Stimulated activated CD4-positive, alpha-beta T cell treated with anti-CD3 and anti-CD28 coated beads, TNF-alpha, amount 100 ng/mL, for 1 hour (primary cell): Measurements from ENCODE around the gene REXO5.
"Not testable (repeated sequence)": the region's sequence is repeated elsewhere in the genome, so short reads cannot be mapped to it uniquely, and the experiment has no call there.

Experiments
- DNase-seq, 3 donors: peaks; one replicate each; pipeline ENCODE4 v3.0.0-alpha.2; 2020; ENCODE audit warnings: low read depth in 3 of 3, low spot score in 1 of 3

Gene REXO5

GRCh38 chr16:20801278-20801677, 5.0 kb upstream of the REXO5 start:
- DNase-seq, result no peak

- DNase-seq, result no peak
Observed at GRCh38 chr16:20803192-20803560, 3.2 kb upstream of the REXO5 start.

DNA sequence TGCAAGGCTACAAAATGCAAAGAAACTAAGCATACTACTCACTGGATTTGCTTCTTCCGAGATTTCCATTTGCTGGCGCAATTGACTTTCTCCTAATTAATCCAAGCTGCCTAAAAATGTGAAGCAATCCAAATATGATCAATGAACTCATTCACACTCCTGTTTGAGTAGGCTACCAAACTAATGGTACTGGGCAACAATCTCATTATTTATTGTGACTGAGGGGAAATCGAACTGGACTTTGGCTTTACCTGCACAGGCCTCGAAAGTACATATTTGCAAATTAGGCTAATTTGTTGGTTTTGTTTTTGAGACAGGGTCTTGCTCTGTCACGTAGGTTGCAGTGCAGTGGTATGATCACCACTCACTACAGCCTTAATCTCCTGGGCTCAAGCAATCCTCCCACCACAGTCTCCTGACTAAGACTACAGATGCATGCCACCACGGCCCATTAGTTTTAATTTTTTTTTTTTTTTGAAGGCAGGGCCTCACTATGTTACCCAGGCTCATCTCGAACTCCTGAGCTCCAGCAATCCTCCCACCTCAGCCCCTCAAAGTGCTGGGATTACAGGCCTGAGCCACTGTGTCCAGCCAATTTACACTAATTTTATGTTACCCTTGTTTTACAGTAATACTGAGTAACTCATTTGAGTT, 2.6 kb upstream of the REXO5 start:
- DNase-seq, result no peak

DNA sequence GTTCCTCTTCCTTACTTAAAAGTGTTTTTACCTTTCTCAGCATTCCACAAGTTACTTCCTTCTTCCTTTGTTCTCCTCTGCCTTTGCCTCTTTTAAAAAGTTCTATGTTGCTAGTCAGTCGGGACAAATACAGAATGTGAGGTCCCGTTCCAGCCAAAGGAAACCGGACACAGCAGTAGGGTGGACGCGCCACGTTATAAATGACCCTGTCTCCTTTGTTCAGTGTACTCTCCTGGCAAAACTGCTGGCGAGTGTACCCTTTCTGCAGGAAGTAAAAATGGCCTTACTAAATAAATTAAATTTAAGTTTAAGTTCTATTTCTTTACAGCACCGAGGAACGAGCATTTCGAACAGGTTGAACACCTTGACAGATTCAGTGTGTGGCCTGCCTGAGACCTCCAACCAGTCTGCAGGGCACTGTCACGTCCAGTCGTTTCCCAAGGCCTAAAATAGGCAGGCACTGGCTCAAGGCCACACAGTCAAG, 601 bp upstream of the REXO5 start:
- not testable (repeated sequence) for DNase-seq

GRCh38 chr16:20807862-20808261, 1.5 kb downstream of the REXO5 start:
- no peak for DNase-seq

DNA sequence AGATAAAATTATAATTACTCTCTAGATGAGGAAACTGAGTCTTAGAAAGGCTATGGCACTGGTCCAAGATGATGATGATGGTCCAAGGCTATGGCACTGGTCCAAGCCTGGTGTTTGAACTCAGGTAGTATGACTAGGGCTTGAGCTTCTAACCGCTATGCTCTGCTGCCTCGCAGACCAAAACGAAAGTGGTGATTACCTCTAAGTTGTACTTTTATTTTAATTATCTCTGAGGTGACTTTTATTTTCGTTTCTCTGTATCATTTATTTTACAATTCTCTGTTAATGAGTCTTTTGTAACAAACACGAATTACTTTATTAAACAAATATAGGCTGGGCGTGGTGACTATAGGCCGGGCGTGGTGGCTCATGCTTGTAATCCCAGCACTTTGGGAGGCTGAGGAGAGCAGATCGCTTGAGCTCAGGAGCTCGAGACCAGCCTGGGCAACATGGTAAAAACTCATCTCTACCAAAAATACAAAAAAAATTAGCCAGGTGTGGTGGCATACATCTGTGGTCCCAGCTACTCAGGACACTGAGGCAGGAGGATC, 5.6 kb downstream of the REXO5 start:
- no peak for DNase-seq

DNA sequence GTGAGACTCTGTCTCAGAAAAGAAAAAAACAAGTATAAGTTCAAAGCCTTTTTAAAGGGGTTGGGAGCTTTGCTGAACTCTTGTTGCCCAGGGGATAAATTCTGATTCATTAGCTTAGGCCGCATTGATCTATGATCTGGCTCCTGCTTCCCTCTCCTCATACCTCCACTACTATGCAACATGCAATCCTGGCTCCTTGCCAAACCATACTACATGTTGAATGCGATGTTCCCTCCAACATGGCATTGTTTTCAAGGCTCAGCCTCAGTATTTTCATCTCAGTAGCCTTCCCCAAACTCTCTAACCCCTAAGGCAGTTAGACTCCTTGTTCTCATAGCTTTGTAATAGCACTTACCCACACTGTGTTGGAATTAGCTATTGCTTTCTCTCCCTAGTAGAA, 6.2 kb downstream of the REXO5 start:
- DNase-seq, result no peak

- DNase-seq, result no peak
Observed at GRCh38 chr16:20814784-20815183, 8.5 kb downstream of the REXO5 start.

DNA sequence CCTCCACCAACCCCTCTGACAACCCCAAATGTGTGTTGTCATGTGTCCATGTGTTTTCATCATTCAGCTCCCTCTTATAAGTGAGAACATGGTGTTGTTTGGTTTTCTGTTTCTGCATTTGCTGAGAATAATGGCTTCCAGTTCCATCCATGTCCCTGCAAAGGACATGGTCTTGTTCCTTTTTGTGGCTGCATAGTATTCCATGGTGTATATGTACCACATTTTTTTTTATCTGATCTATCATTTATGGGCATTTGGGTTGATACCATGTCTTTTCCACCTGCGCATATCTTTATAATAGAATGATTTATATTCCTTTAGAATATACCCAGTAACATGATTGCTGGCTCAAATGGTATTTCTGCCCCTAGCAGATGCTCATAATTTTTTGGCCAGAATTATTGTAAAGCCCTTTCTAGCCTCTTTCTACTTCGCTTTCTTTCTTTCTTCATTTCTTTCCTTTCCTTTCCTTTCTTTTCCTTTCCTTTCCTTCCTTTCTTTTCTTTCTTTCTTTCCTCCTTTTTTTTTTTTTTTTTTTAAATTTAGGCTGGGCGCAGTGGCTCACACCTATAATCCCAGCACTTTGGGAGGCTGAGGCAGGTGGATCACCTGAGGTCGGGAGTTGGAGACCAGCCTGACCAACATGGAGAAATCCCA, 12.7 kb downstream of the REXO5 start:
- DNase-seq, result no peak

DNA sequence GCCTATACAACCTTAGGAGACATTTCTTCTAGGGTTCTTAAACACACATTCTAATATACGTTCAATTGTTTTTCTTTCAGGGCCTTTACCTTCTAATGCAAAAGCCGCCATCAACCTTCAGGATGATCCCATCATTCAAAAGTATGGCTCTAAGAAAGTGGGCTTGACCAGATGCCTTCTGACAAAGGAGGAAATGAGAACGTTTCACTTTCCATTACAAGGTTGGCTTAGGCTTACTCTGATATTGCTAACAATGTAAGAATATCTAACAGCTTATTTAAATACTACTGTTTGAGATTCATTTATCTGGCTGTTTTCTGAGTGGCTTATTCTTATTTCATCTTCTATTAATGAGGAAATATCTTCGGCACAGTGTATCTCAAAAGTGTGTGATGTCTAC, 15.4 kb downstream of the REXO5 start:
- DNase-seq, result no peak

DNA sequence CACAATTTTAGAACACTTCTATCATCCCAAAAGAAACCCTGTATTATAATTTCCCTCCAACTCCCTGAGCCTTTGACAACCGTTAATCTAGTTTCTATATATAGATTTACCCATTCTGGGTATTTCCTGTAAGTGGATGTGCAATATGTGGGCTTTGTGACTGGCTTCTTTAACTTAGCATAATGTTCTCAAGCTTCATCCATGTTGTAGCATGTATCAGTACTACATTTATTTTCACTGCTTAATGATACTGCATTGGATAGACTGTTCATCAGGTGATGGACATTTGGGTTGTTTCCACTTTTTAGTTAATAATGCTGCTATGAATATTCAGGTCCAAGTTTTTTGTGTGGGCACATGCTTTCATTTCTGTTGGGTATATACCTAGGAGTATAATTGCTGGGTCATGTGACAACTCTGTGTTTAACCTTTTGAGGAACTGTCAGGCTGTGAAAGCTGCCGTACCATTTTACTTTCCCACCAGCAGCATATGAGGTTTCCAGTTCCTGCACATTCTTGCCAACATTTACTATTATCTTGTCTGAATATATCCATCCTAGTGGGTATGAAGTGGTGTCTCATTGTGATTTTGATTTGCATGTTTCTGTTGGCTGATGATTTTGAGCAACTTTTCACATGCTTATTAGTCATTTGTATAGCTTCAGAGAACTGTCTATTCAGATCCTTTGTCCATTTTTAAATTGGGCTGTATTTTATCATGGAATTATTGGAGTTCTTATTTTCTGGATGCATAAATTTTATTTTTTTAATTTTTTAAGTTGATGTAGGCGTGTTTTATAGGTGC, 16.4 kb downstream of the REXO5 start:
- DNase-seq, result no peak

- DNase-seq, result no peak
Observed at GRCh38 chr16:20826039-20826566, 19.8 kb downstream of the REXO5 start.

GRCh38 chr16:20829536-20829935, 23.2 kb downstream of the REXO5 start:
- no peak for DNase-seq

- DNase-seq, result no peak
Observed at GRCh38 chr16:20830372-20830771, 24.0 kb downstream of the REXO5 start.

- DNase-seq, result no peak
Observed at GRCh38 chr16:20833086-20833485, 26.8 kb downstream of the REXO5 start.

- no peak for DNase-seq
Observed at GRCh38 chr16:20838240-20838639, 31.9 kb downstream of the REXO5 start.

DNA sequence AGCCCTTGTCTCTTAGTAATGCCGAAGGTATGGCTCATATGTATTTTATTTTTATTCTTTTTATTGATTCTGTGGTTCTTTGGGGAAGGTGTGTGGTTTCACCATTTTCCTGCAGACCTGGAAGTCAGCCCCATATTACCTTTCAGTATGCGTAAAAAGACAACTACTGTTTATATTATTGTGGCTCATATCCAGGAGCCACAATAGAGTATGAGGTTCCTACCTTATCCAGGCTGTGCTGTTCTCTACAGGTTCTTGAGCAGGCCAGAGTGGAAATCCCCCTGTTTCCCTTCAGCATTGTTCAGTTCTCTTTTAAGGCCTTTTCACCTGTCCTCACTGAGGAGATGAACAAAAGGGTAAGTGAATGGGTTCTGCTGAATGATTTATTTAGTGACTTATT, 33.2 kb downstream of the REXO5 start:
- DNase-seq, result no peak

- no peak for DNase-seq
Observed at GRCh38 chr16:20844054-20844453, 37.7 kb downstream of the REXO5 start.

DNA sequence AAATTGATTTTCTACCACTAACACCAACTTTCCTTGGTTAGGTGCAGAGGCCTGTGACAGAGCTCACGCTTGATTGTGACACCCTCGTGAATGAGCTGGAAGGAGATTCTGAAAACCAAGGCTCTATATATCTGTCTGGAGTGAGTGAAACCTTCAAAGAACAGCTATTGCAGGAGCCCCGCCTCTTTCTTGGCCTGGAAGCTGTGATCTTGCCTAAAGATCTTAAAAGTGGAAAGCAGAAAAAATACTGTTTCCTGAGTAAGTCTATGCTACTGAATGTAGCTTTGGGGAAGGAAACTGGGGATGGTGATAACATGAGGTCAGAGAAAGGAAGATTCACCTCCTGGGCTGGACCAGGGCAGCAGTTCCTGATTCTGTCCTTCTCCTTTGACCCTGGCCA, 38.3 kb downstream of the REXO5 start:
- DNase-seq, result no peak

DNA sequence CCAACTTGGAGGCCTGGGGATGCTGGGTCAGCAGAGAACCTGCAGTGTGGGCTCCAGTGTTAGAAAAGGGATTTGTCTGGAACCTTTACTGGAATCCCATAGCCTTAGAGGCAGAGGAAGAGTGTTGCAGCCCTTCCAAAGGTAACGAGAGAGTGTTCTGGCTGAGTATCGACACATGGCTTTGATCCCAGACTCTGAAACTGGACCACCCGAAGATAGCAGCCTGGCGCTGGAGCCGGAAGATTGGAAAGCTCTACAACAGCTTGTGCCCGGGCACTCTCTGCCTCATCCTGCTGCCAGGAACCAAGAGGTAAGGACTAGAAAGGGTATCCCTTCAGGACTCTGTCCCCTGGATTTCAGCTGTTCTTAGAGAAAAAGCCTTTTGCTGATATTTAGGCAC, 39.7 kb downstream of the REXO5 start:
- no peak for DNase-seq

DNA sequence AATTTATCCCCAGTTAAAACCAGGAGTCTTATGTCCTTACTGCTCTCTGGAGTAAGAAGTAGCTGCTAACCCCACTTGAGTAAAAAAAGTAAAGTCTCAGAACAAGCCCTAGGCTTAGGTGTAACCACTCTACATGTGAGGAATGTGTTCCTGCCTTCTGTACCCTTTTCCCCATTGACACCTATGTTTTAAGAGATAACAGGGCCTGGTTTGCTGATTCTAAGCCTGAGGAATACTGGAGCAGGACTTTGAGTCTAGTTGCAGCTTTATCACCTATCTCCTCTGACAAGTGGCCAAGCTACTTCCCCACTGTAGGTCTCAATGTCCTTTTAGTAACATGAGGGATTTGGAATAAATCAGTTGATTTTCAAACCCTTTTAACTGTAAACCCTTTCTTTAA, 40.2 kb downstream of the REXO5 start:
- no peak for DNase-seq

- no peak for DNase-seq
Observed at GRCh38 chr16:20847550-20847949, 41.2 kb downstream of the REXO5 start.
